Activated CD8-positive, alpha-beta T cell treated with anti-CD3 and anti-CD28 coated beads for 36 hours (primary cell): ENCODE data around the gene SYT17. TPM values are rescaled to one million over a fixed set of nuclear protein-coding genes. Genes with fewer than 3 reads are reported as not detected.

Source experiments
- ATAC-seq: fragments of 200-7000 bp; cut with Tn5 transposase; one replicate; pipeline ENCODE4 v1.10.0; 2021; ENCODE audit warnings: mild to moderate bottlenecking, moderate library complexity
- CTCF ChIA-PET: fragments of 350-600 bp; sonication (Branson Sonifier 250); formaldehyde crosslinking; loops from one replicate; lab custom pipeline; 2021; ENCODE audit warnings: antibody characterized with exemption; lab: Charles Lee
- POLR2A ChIA-PET: fragments of 350-600 bp; sonication (Branson Sonifier 250); formaldehyde crosslinking; loops from one replicate; lab custom pipeline; 2021; ENCODE audit warnings: antibody characterized with exemption; lab: Charles Lee
- DNase-seq: peaks from one replicate; pipeline ENCODE4 v3.0.0-alpha.2; 2020
- H3K27ac Mint-ChIP-seq: one replicate; pipeline ENCODE4 v1.8.0; 2021; ENCODE audit warnings: mild to moderate bottlenecking, mixed read lengths
- H3K27me3 Mint-ChIP-seq: one replicate; pipeline ENCODE4 v1.8.0; 2021; ENCODE audit warnings: mixed read lengths
- H3K36me3 Mint-ChIP-seq: one replicate; pipeline ENCODE4 v1.8.0; 2021; ENCODE audit warnings: low read depth, mixed read lengths
- H3K4me1 Mint-ChIP-seq: one replicate; pipeline ENCODE4 v1.8.0; 2021; ENCODE audit warnings: low read depth, mixed read lengths
- H3K4me3 Mint-ChIP-seq: one replicate; pipeline ENCODE4 v1.8.0; 2021; ENCODE audit warnings: mild to moderate bottlenecking, moderate library complexity, mixed read lengths
- H3K9me3 Mint-ChIP-seq: one replicate; pipeline ENCODE4 v1.8.0; 2021; ENCODE audit warnings: mixed read lengths
- intact Hi-C: fragments of 100-400 bp; cut with micrococcal nuclease; formaldehyde crosslinking; loops from one replicate; pipeline ENCODE4 v1.10.0; 2022
- total RNA-seq, 2 experiments: library from RNA; stranded (reverse); gene quantifications; one replicate each; pipeline ENCODE4 v1.2.3, GENCODE V29; 2021
- TF ChIP-seq, protein P1 (sequence below): fragments of 200-600 bp; IDR thresholded peaks from one replicate; pipeline ENCODE4 v1.8.0; 2022; ENCODE audit warnings: antibody characterized with exemption, mild to moderate bottlenecking

SYT17 gene
- total RNA-seq, 2 experiments from 2014 or later, result 0.59 TPM; not detected in 1

DNA sequence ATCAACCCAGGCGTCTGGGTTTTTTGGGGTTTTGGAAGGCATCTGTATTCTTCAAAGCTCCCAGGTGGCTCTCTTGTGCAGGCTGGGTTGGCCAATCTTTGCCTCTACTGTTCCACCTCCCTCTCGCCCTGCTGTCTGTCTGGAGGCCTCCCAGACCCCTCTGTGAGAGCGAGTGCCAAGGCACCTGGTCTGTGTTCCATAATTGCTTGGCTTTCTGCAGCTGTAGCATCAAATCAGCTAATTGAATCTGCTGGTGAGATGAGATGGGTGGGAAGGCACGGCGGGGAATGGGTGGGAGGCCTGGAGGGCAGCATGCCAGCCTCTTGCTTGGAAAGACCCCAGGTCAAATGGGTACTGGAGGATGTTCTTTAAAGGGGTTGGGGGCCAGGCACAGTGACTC lies 64.9 kb downstream of the SYT17 start:
- CTCF ChIA-PET, result interaction anchor here (1.3 kb wide), 1 partner anchor 11 kb away, joined by 3 read pairs; no protein-coding TSS in a partner anchor
- peaks cover 3% of the 10 kb centered on the region for H3K27me3 Mint-ChIP-seq
- peaks cover 16% of the 10 kb centered on the region for H3K9me3 Mint-ChIP-seq
- no peaks in the 10 kb centered on the region for H3K4me1 Mint-ChIP-seq
- intact Hi-C loops, result no loop called here
- no peak overlapping the region for H3K4me3 Mint-ChIP-seq
- POLR2A ChIA-PET, result no interaction called here
- ATAC-seq (no peak), DNase-seq (no peak)
- no peaks in the 10 kb centered on the region for H3K36me3 Mint-ChIP-seq
- TF ChIP-seq, protein P1, sequence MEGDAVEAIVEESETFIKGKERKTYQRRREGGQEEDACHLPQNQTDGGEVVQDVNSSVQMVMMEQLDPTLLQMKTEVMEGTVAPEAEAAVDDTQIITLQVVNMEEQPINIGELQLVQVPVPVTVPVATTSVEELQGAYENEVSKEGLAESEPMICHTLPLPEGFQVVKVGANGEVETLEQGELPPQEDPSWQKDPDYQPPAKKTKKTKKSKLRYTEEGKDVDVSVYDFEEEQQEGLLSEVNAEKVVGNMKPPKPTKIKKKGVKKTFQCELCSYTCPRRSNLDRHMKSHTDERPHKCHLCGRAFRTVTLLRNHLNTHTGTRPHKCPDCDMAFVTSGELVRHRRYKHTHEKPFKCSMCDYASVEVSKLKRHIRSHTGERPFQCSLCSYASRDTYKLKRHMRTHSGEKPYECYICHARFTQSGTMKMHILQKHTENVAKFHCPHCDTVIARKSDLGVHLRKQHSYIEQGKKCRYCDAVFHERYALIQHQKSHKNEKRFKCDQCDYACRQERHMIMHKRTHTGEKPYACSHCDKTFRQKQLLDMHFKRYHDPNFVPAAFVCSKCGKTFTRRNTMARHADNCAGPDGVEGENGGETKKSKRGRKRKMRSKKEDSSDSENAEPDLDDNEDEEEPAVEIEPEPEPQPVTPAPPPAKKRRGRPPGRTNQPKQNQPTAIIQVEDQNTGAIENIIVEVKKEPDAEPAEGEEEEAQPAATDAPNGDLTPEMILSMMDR, result no peak
- H3K27ac Mint-ChIP-seq, result no peak overlapping the region

DNA sequence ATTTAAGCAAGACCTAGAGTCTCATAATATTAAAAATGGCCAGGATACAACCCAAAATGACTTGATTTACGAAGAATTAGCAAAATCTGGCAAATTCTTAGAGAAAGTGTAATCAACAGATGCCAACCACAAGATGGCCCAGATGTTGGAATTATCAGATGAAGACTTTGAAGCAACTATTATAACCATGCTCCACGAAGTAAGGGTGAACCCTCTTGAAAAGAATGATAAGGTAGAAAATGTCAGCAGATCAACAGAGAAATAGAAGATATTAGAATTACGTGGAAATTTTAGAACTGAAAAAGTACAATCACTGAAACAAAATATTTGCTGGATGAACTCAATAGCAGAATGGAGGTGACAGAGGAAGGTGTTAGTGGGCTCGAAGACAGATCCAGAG lies 67.4 kb downstream of the SYT17 start:
- CTCF ChIA-PET, result interaction anchor here (1.1 kb wide), 1 partner anchor 13 kb away, joined by 3 read pairs; no protein-coding TSS in a partner anchor
- intact Hi-C loops, result no loop called here

DNA sequence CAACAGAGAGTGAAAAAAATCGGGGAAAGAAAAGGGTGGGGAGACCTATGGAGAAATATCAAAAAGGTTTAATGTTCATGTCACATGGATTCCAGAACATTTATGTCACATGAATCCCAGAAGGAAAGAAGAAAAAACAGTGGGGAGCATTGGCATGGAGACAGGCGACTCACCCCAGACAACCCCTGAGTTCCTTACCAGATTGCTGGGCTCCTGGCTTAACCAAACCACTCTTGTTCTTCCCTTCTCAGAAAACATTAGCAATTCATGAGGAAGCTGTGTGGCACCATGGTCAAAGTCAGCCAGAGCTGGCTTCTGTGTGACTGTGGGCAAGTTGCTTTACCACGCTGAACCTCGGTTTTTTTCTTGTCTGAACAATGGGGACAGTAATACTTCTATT lies 67.8 kb downstream of the SYT17 start:
- CTCF ChIA-PET, result interaction anchor here (1.1 kb wide), 1 partner anchor 13 kb away, joined by 3 read pairs; no protein-coding TSS in a partner anchor
- Mint-ChIP-seq H3K36me3 (no peaks in the 10 kb centered on the region), H3K27me3 (no peaks in the 10 kb centered on the region), H3K4me3 (no peak overlapping the region), H3K9me3 (peaks cover 18% of the 10 kb centered on the region), H3K27ac (no peak overlapping the region), H3K4me1 (no peaks in the 10 kb centered on the region)
- TF ChIP-seq, protein P1, result no peak
- intact Hi-C loops, result no loop called here
- ATAC-seq (no peak), DNase-seq (no peak)
- POLR2A ChIA-PET, result no interaction called here

More for the DNA sequence above, 67.4 kb downstream of the SYT17 start:
- Mint-ChIP-seq H3K4me3 (no peak overlapping the region), H3K9me3 (peaks cover 18% of the 10 kb centered on the region), H3K4me1 (no peaks in the 10 kb centered on the region), H3K36me3 (no peaks in the 10 kb centered on the region), H3K27me3 (no peaks in the 10 kb centered on the region), H3K27ac (no peak overlapping the region)
- ATAC-seq (no peak), DNase-seq (no peak)
- POLR2A ChIA-PET, result no interaction called here
- TF ChIP-seq, protein P1, result no peak

DNA sequence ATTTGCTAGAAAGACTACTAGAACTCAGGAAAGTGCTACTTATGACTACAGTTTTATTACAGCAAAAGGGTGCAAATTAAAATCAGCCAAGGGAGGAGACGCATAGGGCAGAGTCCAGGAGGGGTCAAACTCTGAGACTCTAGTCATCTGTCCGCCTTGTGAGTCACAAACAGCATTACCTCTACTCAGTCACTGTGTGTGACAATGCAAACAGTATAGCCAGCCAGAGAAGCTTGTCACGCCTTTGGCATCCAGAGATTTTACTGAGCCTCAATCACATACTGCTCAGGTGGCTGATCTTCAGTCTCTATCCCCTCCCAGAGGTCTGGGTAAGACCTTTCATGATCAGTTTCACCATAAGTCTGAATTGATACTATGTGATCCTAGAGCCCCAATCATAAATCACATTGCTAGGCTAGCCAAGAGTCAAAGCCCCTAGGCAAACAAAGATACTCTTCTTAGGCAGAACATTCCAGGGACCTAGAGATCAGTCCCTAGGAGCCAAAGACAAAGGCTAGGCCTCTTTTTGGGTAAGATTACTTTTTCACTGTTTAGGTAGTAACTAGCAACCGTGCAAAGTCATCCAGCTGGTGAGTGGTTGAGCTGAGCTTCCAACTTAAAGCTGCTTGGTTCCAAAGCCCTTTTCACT lies 68.6 kb downstream of the SYT17 start:
- DNase-seq (no peak), ATAC-seq (no peak)
- Mint-ChIP-seq H3K36me3 (no peaks in the 10 kb centered on the region), H3K9me3 (peaks cover 18% of the 10 kb centered on the region), H3K4me1 (no peaks in the 10 kb centered on the region), H3K27me3 (no peaks in the 10 kb centered on the region), H3K27ac (no peak overlapping the region), H3K4me3 (no peak overlapping the region)
- ChIA-PET CTCF (interaction anchor here (1.1 kb wide), 1 partner anchor 14 kb away, joined by 3 read pairs; no protein-coding TSS in a partner anchor), POLR2A (no interaction called here)
- intact Hi-C loops, result no loop called here
- TF ChIP-seq, protein P1, result no peak

DNA sequence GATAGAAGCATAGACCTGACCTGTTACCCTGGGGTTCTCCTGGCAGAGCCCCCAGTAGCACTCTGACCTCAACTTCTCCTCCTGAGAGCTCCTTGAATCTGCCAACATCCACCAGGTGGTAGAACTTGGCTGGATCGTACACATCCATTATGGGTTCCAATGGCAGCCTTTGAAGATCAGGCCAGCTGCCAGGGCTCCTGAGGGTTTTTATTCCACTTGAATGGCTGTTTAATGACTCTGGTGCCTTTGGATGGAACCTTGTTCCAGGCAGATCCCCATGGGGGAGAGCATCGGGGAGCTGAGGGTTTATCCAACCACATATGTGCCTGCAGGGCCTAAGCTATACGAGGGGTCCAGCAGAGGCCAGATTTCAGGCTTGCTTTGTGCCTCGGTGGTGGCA lies 70.4 kb downstream of the SYT17 start:
- no peaks in the 10 kb centered on the region for H3K36me3 Mint-ChIP-seq
- H3K27me3 Mint-ChIP-seq, result no peaks in the 10 kb centered on the region
- TF ChIP-seq, protein P1, result no peak
- H3K27ac Mint-ChIP-seq, result no peak overlapping the region
- H3K4me1 Mint-ChIP-seq, result no peaks in the 10 kb centered on the region
- H3K4me3 Mint-ChIP-seq, result no peak overlapping the region
- intact Hi-C loops, result no loop called here
- ChIA-PET POLR2A (no interaction called here), CTCF (no interaction called here)
- H3K9me3 Mint-ChIP-seq, result peaks cover 18% of the 10 kb centered on the region
- ATAC-seq (no peak), DNase-seq (no peak)
